Dedifferentiated amniotic fluid mesenchymal stem cell (primary cell): Measurements from ENCODE around the gene ALMS1.
"Not testable (repeated sequence)": the region's sequence is repeated elsewhere in the genome, so short reads cannot be mapped to it uniquely, and the experiment has no call there.

Experiments
- DNase-seq: peaks from one replicate; pipeline ENCODE4 v3.0.0-alpha.2; 2016; ENCODE audit errors: extremely low spot score

ALMS1 gene, protein sequence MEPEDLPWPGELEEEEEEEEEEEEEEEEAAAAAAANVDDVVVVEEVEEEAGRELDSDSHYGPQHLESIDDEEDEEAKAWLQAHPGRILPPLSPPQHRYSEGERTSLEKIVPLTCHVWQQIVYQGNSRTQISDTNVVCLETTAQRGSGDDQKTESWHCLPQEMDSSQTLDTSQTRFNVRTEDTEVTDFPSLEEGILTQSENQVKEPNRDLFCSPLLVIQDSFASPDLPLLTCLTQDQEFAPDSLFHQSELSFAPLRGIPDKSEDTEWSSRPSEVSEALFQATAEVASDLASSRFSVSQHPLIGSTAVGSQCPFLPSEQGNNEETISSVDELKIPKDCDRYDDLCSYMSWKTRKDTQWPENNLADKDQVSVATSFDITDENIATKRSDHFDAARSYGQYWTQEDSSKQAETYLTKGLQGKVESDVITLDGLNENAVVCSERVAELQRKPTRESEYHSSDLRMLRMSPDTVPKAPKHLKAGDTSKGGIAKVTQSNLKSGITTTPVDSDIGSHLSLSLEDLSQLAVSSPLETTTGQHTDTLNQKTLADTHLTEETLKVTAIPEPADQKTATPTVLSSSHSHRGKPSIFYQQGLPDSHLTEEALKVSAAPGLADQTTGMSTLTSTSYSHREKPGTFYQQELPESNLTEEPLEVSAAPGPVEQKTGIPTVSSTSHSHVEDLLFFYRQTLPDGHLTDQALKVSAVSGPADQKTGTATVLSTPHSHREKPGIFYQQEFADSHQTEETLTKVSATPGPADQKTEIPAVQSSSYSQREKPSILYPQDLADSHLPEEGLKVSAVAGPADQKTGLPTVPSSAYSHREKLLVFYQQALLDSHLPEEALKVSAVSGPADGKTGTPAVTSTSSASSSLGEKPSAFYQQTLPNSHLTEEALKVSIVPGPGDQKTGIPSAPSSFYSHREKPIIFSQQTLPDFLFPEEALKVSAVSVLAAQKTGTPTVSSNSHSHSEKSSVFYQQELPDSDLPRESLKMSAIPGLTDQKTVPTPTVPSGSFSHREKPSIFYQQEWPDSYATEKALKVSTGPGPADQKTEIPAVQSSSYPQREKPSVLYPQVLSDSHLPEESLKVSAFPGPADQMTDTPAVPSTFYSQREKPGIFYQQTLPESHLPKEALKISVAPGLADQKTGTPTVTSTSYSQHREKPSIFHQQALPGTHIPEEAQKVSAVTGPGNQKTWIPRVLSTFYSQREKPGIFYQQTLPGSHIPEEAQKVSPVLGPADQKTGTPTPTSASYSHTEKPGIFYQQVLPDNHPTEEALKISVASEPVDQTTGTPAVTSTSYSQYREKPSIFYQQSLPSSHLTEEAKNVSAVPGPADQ (N-terminal part only)

DNA sequence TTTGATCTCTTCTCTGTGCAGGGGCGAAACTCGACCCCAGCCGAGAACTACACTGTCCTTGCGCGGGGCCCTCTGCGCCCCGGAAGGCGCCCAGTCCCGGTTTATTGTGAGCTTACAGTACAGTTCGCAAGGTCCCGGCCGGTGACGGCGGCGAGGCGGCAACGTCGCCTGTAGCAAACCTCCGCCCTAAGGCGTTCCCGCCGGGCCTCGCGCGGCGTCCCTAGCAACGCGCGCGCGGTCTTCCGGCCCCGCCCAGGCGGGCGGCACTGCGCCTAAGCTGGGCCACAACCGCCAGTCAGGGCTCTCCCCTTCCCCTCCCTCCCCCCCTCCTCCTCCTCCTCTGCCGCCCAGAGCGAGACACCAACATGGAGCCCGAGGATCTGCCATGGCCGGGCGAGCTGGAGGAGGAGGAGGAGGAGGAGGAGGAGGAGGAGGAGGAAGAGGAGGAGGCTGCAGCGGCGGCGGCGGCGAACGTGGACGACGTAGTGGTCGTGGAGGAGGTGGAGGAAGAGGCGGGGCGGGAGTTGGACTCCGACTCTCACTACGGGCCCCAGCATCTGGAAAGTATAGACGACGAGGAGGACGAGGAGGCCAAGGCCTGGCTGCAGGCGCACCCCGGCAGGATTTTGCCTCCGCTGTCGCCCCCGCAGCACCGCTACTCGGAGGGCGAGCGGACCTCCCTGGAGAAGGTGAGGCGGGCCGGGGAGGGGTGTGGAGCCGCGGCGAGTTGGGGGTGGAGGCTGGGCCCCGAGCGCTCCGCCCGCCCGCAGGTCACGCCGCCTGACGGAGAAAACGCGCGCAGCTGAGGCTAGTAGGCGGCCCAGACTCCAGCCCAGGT is at the start of gene ALMS1:
Gene ALMS1, plus strand, starts transcription at position 333 of the 838 bp plus-strand sequence. Its CDS starts 33 bp downstream, at position 366.
- peak; percentile 79 for DNase-seq

DNA sequence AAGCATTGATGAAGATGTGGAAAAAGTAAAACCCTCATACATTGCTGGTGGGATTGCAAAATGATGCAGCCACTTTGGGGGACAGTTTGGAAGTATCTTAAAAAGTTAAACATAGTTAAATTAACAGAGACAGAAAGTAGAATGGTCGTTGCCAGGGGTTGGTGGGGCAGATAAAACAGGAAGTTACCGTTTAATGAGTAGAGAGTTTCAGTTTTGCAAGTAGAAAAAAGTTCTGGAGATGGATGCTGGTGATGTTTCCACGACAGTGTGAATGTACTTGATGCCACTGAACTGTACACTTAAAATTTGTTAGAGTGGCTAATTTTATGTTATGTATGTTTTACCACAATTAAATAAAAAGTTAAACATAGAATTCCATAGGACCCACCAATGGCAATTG is 47.8 kb upstream of the ALMS1 start:
- no peak for DNase-seq

DNA sequence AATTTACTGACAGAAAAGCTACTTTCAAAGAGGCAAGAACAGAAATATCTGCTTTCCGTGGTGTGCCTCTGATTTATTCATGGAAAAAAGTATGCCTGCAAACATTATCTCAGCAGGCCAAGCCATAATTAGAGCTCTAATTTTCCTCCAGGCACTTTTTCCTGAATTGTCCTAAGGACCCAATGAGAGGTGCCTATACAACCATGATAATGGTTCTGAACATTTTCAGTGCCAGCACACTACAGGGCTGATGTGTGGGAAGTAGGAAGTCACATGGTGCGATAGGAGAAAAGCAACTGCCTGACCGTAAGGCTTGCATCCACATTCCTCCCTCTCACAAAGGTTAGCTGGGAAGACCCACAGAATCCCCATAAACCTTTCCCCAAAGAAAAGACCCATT is 46.4 kb upstream of the ALMS1 start:
- DNase-seq: no peak

DNA sequence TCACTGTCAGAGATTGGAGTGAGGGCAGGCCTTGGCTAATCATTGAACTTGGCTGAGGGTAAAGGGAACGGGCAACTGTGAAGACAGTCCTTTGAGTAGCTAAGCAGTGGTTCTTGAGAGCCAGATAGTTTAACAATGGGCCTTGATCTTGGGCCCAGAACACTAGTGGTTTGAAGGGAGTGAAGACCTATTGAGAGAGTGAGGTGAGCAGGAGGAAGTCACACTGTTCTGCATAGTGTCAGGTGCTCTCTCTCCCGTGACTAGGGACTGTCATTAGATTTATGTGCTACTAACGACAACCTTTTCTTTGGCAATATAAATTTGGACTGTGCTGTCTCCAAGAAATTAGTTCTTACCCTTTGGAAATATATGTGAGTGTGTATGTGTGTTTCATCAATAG is 44.6 kb upstream of the ALMS1 start:
- DNase-seq: no peak

- no peak for DNase-seq
Observed at GRCh38 chr2:73343992-73344391, 41.6 kb upstream of the ALMS1 start.

DNA sequence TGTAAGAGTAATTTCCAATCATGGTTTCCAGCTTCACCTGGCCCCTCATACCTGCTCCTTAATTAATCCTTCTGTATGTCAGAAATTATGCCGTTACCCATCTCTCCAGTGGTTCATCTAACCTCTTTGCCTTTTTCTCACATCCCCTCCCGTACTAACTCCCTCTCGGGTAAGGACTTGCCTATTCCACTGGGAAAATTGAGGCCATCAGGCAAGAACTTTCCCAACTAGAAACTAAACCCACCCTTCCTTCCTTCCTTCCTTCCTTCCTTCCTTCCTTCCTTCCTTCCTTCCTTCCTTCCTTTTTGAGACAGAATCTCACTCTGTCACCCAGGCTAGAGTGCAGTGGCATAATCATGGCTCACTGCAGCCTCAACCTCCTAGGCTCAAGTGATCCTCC is 40.9 kb upstream of the ALMS1 start:
- not testable (repeated sequence) for DNase-seq

DNA sequence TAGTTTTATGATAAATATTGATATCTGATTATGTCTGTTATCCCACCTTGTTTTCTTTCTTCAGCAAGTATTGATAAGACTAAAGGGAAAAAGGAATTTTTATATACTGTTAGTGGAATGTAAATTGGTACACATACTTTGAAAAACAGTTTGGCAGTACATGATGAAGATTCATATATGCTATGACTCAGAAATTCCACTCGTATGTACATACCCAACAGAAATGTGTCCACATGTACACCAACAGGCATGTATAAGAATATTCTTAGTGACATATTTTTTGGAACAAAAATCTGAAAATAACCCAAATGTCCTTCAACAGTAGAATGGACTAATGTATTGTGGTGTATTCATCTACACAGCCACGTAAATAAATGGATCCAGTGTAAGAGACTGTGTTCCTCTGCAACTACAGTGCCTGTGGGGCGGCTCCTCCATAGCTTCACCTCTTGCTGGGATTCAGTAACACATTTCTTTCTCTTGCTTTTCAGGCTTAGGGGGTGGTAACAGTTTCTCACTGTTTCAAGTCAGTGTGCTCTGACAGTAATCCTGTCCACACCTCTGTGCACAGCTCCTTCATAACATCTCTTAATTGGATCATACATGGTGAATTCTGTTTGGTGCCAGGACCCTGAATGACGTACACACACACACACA is 35.5 kb upstream of the ALMS1 start:
- DNase-seq: no peak

DNA sequence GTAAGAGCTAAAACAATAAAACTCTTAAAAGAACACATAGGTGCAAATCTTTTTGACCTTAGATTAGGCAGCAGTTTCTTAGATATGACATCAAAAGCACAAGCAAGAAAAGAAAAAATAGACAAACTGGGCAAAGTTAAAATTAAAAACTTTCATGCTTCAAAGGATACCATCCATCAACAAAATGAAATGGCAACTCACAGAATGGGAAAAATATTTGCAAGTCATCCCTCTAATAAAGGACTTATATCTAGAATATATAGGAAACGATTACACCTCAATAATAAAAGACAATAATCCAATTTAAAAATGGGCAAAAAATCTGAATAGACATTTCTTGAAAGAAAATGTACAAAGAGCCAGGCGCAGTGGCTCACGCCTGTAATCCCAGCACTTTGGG is 29.5 kb upstream of the ALMS1 start:
- DNase-seq: no peak

DNA sequence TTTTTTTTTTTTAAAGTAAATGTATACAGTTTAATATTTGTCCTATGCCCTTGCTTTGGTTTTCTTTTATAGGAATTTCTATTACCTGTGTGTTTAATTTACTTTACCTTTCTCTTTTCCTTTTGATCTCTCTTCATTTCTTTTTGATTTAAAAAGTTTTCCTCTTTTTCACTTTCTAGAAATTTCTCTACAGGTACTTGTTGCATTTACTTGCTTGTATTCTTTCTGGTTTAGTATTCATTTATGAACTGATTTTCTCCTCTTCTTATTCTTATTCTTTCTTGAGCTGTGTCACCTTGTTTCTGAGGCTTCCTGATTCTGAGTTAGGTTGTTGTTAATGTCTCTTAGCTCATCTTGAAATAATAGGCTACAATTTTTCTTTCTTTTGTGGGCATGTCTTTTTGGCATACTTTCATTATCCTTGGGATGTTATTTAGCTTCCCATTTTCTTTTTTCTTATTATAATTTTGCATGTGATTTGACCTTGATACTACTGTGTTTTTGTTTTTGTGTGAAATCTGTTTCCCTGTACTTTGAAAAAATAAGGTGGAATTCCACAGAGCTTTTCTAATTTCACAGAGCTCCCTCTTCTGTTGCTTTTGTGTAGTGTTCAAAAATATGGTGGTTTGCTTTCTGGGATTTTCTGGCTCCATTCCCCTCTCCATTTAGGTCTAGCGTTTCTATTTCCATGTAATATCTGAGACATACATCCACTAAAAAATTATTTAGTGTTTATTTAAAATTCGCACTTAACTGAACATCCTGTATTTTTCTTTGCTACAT is 25.5 kb upstream of the ALMS1 start:
- no peak for DNase-seq

DNA sequence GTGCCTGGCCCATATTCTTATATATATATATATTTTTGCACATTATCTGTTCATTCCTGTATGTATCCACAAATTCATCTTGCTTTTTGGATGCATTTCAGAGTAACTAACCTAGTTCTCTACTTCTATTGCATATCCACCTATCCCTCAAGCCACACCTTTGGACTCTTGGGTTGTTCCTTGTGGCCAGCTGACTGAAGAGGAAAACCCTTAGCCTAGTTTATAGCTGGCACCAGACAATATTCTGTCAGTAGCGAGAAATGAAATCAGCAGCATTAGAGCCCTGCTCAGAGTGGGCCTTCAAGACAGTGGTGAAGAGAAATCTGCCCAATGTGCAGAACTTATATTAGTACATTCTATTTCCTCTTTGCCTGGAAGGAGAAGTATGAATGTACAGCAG is 19.6 kb upstream of the ALMS1 start:
- DNase-seq: no peak

DNA sequence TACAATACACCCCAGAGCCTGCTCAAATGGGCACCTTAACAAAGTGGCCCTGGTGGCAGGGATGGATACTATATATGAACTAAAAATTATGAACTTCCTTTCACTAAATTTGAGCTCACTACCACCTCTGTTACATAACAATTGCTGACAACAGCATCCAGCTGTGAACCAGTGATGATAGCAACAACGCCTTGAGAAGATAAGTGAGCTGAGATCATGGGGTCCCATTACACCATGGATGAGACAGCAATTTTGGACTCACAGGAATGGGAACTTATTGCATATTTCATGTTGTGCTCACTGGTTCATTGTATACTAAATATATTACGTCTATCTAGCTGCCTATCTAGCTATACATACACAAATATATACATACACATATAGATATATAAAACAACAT is 16.9 kb upstream of the ALMS1 start:
- no peak for DNase-seq

GRCh38 chr2:73370348-73370747 is 15.3 kb upstream of the ALMS1 start:
- DNase-seq: no peak

GRCh38 chr2:73373344-73373743 is 12.3 kb upstream of the ALMS1 start:
- no peak for DNase-seq

DNA sequence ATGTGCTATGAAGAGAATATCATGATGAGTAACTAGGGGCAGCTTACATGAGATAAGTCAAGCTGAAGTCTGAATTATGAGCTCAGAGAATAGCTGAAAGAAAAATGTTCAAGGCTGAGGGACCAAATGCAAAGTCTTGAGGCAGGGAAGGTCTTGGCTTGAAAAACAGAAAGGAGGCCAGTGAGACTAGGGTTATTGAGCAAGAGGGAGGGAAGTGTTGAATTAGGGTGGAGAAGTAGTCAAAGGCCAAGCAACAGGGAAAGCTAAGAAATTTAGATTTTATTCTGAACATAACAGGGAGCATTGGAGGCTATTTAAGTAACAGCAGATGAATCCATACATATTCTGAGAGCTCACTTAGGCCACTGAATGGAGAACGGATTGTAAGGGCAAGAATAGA is 11.4 kb upstream of the ALMS1 start:
- DNase-seq: no peak

GRCh38 chr2:73376681-73377080 is 9.0 kb upstream of the ALMS1 start:
- DNase-seq: no peak

DNA sequence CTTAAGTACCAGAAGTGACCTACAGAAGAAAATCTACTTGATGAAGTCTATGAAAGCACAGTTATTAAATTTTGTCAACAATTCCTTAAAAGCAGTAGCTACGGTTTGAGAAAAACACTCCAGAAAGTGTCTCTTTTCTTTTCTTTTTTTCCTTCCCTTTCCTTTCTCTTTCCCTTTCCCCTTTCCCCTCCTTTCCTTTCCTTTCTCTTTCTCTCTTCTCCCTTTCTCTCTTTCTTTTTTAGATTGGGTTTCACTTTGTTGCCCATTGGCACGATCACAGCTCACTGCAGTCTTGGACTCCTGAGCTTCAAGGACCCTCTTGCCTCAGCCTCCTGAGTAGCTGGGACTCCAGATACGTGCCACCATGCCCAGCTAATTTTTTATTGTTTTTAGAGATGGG is 2.6 kb upstream of the ALMS1 start:
- no peak for DNase-seq

- no peak for DNase-seq
Observed at GRCh38 chr2:73385123-73385503, 523 bp upstream of the ALMS1 start.

GRCh38 chr2:73386342-73386868 is 769 bp downstream of the ALMS1 start:
- DNase-seq: no peak

DNA sequence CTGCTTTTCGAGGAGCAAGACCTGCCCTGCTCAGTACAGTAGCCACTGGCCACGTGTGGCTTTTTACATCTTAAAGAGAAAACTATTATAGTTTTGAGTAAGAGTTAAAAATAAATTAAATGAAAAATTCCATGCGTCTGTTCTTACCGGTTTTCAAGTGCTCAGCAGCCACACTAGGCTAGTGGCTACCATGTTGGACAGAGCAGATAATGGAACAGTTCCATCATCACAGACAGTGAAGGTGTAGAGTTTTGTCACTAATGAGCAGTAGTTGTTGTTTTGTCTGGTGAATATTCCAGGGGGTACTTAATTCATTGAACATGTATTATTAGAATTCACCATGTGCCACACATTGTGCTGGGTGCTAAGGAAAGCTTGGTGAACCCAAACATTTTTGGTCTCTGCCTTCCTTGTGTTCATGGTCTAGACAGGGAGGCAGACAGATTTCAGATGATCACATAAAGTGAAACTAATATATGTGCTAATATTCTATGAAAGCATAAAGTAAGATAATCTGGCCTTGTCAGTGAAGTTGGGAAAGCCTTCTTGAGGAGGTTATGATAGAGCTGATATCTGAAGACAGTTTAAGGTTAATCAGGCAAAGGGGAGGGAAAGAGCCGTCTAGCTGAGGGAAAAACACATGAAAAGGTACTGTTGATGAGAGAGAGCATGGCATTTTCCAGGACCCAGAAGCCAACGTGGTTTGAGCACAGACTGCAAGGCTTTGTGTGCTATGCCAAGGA is 1.4 kb downstream of the ALMS1 start:
- no peak for DNase-seq
